ENCODE measurements around the gene PLXNA2. TPM values are rescaled to one million over a fixed set of nuclear protein-coding genes. Genes with fewer than 3 reads are reported as not detected.

The PLXNA2 gene
- total and polyA plus RNA-seq, 2 donors (not counting 3 experiments of a cell fraction or from before 2014, with no cell fraction given) = 42.6 to 229 TPM

GRCh38 chr1:208242146-208242545, 2.0 kb downstream of the PLXNA2 start:
- ChIA-PET POLR2A (interaction anchor here (2.5 kb wide), 1 partner anchor 35 kb away, joined by 8 read pairs; no protein-coding TSS in a partner anchor), CTCF (interaction anchor here (1.0 to 15.2 kb wide), 9 partner anchors 10 to 216 kb away, joined by 3 to 714 read pairs (median 52); no protein-coding TSS in a partner anchor)
- peaks cover 0 to 3% of the 10 kb centered on the region in 2 experiments for H3K36me3 ChIP-seq (ENCODE audit: control insufficient read depth in 2 of 2, extremely low read depth in 1 of 2, insufficient read depth in 2 of 2, low read length in 2 of 2)
- peak overlapping the region; percentile 90 for H3K4me2 ChIP-seq (ENCODE audit: insufficient read depth, low read length)
- H2AFZ ChIP-seq (ENCODE audit: low read depth, low read length) = no peak overlapping the region
- H3K4me1 ChIP-seq (ENCODE audit: control insufficient read depth, extremely low read depth, insufficient read depth, low read length) = peaks cover 53% of the 10 kb centered on the region
- intact Hi-C loops (cut with micrococcal nuclease) = loop anchor here (5.0 to 10.0 kb wide), 4 partner anchors 210 to 963 kb away; no protein-coding TSS in a partner anchor
- peak overlapping the region; percentile 97 for H3K9ac ChIP-seq (replicated peaks; ENCODE audit: extremely low read depth, insufficient read depth, low read length)
- H4K20me1 ChIP-seq (replicated peaks; ENCODE audit: control insufficient read depth, extremely low read depth, insufficient read depth, low read length) = no peaks in the 10 kb centered on the region
- H3K27me3 ChIP-seq (ENCODE audit: control insufficient read depth in 2 of 2, insufficient read depth in 2 of 2, low read length in 2 of 2) = no peaks in the 10 kb centered on the region
- TF ChIP-seq GATA2 (IDR thresholded peaks at IDR 0.05; ENCODE audit: insufficient read depth, insufficient read length, low read depth, low read length) = no peak
- TF ChIP-seq EZH2 (IDR thresholded peaks at IDR 0.05; ENCODE audit: borderline replicate concordance, low read depth, low read length, severe bottlenecking) = no peak
- FAIRE-seq = no peak
- BruUV-seq (replicated peaks) = no TSS peak
- peak overlapping the region; percentile 74 for H3K27ac ChIP-seq (ENCODE audit: insufficient read depth, low read depth, low read length)
- no peaks in the 10 kb centered on the region for H3K9me1 ChIP-seq (replicated peaks; ENCODE audit: control insufficient read depth, extremely low read depth, insufficient read depth, low read length)
- DNase-seq (ENCODE audit: low read depth, low spot score) = no peak
- H3K4me3 ChIP-seq (replicated peaks in 1 of 3; ENCODE audit: insufficient read depth in 1 of 3, low read depth in 1 of 3, low read length in 3 of 3) = peak overlapping the region; percentile 91 to 96 (median 92)
- H3K79me2 ChIP-seq (ENCODE audit: control insufficient read depth, insufficient read depth, low read length) = peaks cover 73% of the 10 kb centered on the region
- dilution Hi-C loops (cut with MboI; ENCODE audit: extremely low pct_ligation_motif_present, low sequenced_read_pairs) = loop anchor here (25.0 kb wide), 1 partner anchor 105 kb away; no protein-coding TSS in a partner anchor
- H3K9me3 ChIP-seq (replicated peaks; ENCODE audit: control insufficient read depth, insufficient read depth, low read length) = no peaks in the 10 kb centered on the region

DNA sequence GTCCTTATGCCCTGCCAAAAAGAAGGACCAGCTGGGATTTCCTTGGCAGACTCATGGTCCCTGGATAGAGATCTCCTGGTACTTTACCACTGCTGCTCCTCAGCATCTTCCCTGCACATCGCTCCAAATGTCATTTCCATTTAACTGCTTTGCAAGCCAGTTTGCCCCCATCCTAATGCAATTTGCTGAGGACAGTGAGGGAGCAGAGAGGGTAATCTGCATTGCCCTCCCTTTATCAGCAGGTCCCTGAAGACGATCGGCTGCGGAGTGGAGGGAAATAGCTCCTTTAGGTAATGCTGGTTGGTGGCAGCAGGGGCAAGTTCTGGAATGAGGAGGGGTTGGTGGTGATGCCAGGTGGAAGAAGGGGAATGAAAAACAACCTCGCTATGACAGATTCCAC, 2.7 kb downstream of the PLXNA2 start:
- no TSS peak for BruUV-seq (replicated peaks)
- H3K9ac ChIP-seq (replicated peaks; ENCODE audit: extremely low read depth, insufficient read depth, low read length) = peak overlapping the region; percentile 97
- ChIA-PET POLR2A (interaction anchor here (2.5 kb wide), 1 partner anchor 34 kb away, joined by 8 read pairs; no protein-coding TSS in a partner anchor), CTCF (interaction anchor here (1.5 to 15.2 kb wide), 8 partner anchors 9 to 215 kb away, joined by 3 to 714 read pairs (median 52); no protein-coding TSS in a partner anchor)
- intact Hi-C loops (cut with micrococcal nuclease) = loop anchor here (5.0 to 10.0 kb wide), 4 partner anchors 209 to 963 kb away; no protein-coding TSS in a partner anchor
- H3K9me3 ChIP-seq (replicated peaks; ENCODE audit: control insufficient read depth, insufficient read depth, low read length) = no peaks in the 10 kb centered on the region
- DNase-seq (ENCODE audit: low read depth, low spot score) = no peak
- H3K79me2 ChIP-seq (ENCODE audit: control insufficient read depth, insufficient read depth, low read length) = peaks cover 80% of the 10 kb centered on the region
- no peaks in the 10 kb centered on the region for H4K20me1 ChIP-seq (replicated peaks; ENCODE audit: control insufficient read depth, extremely low read depth, insufficient read depth, low read length)
- dilution Hi-C loops (cut with MboI; ENCODE audit: extremely low pct_ligation_motif_present, low sequenced_read_pairs) = loop anchor here (25.0 kb wide), 1 partner anchor 104 kb away; no protein-coding TSS in a partner anchor
- FAIRE-seq = peak; percentile 60
- H3K4me1 ChIP-seq (ENCODE audit: control insufficient read depth, extremely low read depth, insufficient read depth, low read length) = peaks cover 59% of the 10 kb centered on the region
- peaks cover 0 to 6% of the 10 kb centered on the region in 2 experiments for H3K36me3 ChIP-seq (ENCODE audit: control insufficient read depth in 2 of 2, extremely low read depth in 1 of 2, insufficient read depth in 2 of 2, low read length in 2 of 2)
- H3K4me3 ChIP-seq (replicated peaks in 1 of 3; ENCODE audit: insufficient read depth in 1 of 3, low read depth in 1 of 3, low read length in 3 of 3) = peak overlapping the region; percentile 91 to 96 (median 92)
- no peaks in the 10 kb centered on the region for H3K27me3 ChIP-seq (ENCODE audit: control insufficient read depth in 2 of 2, insufficient read depth in 2 of 2, low read length in 2 of 2)
- TF ChIP-seq, protein P1, sequence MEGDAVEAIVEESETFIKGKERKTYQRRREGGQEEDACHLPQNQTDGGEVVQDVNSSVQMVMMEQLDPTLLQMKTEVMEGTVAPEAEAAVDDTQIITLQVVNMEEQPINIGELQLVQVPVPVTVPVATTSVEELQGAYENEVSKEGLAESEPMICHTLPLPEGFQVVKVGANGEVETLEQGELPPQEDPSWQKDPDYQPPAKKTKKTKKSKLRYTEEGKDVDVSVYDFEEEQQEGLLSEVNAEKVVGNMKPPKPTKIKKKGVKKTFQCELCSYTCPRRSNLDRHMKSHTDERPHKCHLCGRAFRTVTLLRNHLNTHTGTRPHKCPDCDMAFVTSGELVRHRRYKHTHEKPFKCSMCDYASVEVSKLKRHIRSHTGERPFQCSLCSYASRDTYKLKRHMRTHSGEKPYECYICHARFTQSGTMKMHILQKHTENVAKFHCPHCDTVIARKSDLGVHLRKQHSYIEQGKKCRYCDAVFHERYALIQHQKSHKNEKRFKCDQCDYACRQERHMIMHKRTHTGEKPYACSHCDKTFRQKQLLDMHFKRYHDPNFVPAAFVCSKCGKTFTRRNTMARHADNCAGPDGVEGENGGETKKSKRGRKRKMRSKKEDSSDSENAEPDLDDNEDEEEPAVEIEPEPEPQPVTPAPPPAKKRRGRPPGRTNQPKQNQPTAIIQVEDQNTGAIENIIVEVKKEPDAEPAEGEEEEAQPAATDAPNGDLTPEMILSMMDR (IDR thresholded peaks at IDR 0.05; ENCODE audit: extremely low read depth in 1 of 2, insufficient read depth in 1 of 2, low read depth in 1 of 2, low read length in 2 of 2) = no peak
- TF ChIP-seq POLR2AphosphoS5 (IDR thresholded peaks at IDR 0.05; ENCODE audit: insufficient read depth, low read depth, low read length) (no peak), FOS (IDR thresholded peaks at IDR 0.05; ENCODE audit: borderline replicate concordance, insufficient read depth, low read length) (no peak), MAX (IDR thresholded peaks at IDR 0.05; ENCODE audit: insufficient read depth, insufficient read length) (no peak), GATA2 (IDR thresholded peaks at IDR 0.05; ENCODE audit: insufficient read depth, insufficient read length, low read depth, low read length) (no peak), POLR2A (IDR thresholded peaks at IDR 0.05; ENCODE audit: low read depth, low read length) (no peak), EZH2 (IDR thresholded peaks at IDR 0.05; ENCODE audit: borderline replicate concordance, low read depth, low read length, severe bottlenecking) (no peak), MYC (IDR thresholded peaks at IDR 0.05; ENCODE audit: low read depth, low read length) (no peak), JUN (IDR thresholded peaks at IDR 0.05; ENCODE audit: borderline replicate concordance, insufficient read depth, insufficient read length, low read depth) (no peak)
- peak overlapping the region; percentile 74 for H3K27ac ChIP-seq (ENCODE audit: insufficient read depth, low read depth, low read length)
- no peak overlapping the region for H2AFZ ChIP-seq (ENCODE audit: low read depth, low read length)
- H3K9me1 ChIP-seq (replicated peaks; ENCODE audit: control insufficient read depth, extremely low read depth, insufficient read depth, low read length) = no peaks in the 10 kb centered on the region
- H3K4me2 ChIP-seq (ENCODE audit: insufficient read depth, low read length) = peak overlapping the region; percentile 90
